HG02610 (cell line): ENCODE measurements around the gene RFX3.
"Not testable (repeated sequence)": the region's sequence is repeated elsewhere in the genome, so short reads cannot be mapped to it uniquely, and the experiment has no call there.

Source experiments
- ATAC-seq: cut with Tn5 transposase; IDR thresholded peaks from one replicate; pipeline ENCODE4 v1.9.1; 2021; ENCODE audit warnings: mild to moderate bottlenecking, moderate library complexity; ENCODE audit not compliant: unreplicated experiment

Gene RFX3

GRCh38 chr9:3361116-3361515 is 164.7 kb downstream of the RFX3 start:
- no peak for ATAC-seq

GRCh38 chr9:3360245-3360644 is 165.6 kb downstream of the RFX3 start:
- no peak for ATAC-seq

GRCh38 chr9:3359778-3360177 is 166.0 kb downstream of the RFX3 start:
- no peak for ATAC-seq

- ATAC-seq = no peak
Observed at GRCh38 chr9:3359048-3359692, 166.6 kb downstream of the RFX3 start.

- ATAC-seq = no peak
Observed at GRCh38 chr9:3348169-3348568, 177.6 kb downstream of the RFX3 start.

GRCh38 chr9:3346549-3346948 is 179.3 kb downstream of the RFX3 start:
- no peak for ATAC-seq

GRCh38 chr9:3343671-3344070 is 182.1 kb downstream of the RFX3 start:
- no peak for ATAC-seq

- ATAC-seq = no peak
Observed at GRCh38 chr9:3342159-3342777, 183.5 kb downstream of the RFX3 start.

GRCh38 chr9:3337515-3338225 is 188.1 kb downstream of the RFX3 start:
- ATAC-seq = no peak

GRCh38 chr9:3336951-3337350 is 188.8 kb downstream of the RFX3 start:
- no peak for ATAC-seq

- no peak for ATAC-seq
Observed at GRCh38 chr9:3332802-3333201, 193.0 kb downstream of the RFX3 start.

- no peak for ATAC-seq
Observed at GRCh38 chr9:3331801-3332200, 194.0 kb downstream of the RFX3 start.

- no peak for ATAC-seq
Observed at GRCh38 chr9:3330792-3331420, 194.9 kb downstream of the RFX3 start.

- ATAC-seq = no peak
Observed at GRCh38 chr9:3329361-3329760, 196.4 kb downstream of the RFX3 start.

- ATAC-seq = no peak
Observed at GRCh38 chr9:3323714-3324113, 202.1 kb downstream of the RFX3 start.

GRCh38 chr9:3321186-3321585 is 204.6 kb downstream of the RFX3 start:
- ATAC-seq = no peak

GRCh38 chr9:3312595-3312994 is 213.2 kb downstream of the RFX3 start:
- not testable (repeated sequence) for ATAC-seq

- ATAC-seq = no peak
Observed at GRCh38 chr9:3308609-3309008, 217.2 kb downstream of the RFX3 start.

- not testable (repeated sequence) for ATAC-seq
Observed at GRCh38 chr9:3304388-3304787, 221.4 kb downstream of the RFX3 start.

GRCh38 chr9:3299872-3300271 is 225.9 kb downstream of the RFX3 start:
- peak; percentile 98 for ATAC-seq

- ATAC-seq = no peak
Observed at GRCh38 chr9:3296536-3296935, 229.3 kb downstream of the RFX3 start.

- no peak for ATAC-seq
Observed at GRCh38 chr9:3292311-3292710, 233.5 kb downstream of the RFX3 start.
